ENCODE data around the gene PDZD2.

PDZD2 gene

DNA sequence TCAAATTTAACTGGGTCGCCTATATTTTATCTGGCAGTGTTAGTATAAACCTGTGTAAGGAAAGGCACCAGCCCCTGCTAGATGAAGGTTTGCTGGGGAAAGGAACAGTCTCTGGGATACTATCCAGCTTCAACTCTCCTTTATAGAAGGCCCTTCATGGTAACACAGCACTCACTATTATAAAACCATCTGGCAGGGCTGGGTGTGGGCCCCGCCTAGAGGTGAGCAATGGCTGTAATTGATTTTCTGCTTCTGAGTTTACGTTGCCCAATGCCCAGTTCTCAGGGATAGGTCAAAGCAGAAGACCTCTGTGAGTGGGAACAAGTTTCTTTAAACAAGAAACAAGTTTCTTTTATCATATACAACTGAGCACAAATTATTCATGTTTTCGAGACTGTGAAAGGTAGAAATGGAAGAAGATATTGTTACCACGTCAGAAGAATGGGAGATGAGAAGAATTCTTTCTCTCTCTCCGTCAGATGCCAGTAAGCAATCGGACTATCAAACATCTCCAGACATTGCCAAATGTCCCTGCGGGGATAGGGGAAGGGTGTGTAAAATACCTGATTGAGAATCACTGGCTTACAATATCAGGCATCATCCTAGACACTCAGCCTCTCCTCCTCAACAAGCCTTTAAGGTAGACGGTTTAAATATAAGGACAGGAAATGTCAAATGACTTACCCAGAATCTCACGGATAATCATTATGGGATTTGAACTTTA, 205.9 kb downstream of the PDZD2 start:
- H3K4me3 ChIP-seq (ENCODE audit: control insufficient read depth in 1 of 7, extremely low read depth in 1 of 7, insufficient read depth in 4 of 7, low read depth in 2 of 7, low read length in 6 of 7), result peak overlapping the region in 1 of 7 experiments; percentile 8
- POLR2A ChIA-PET, result interaction anchor here (1.2 kb wide), 1 partner anchor 9 kb away, joined by 4 read pairs; no protein-coding TSS in a partner anchor

DNA sequence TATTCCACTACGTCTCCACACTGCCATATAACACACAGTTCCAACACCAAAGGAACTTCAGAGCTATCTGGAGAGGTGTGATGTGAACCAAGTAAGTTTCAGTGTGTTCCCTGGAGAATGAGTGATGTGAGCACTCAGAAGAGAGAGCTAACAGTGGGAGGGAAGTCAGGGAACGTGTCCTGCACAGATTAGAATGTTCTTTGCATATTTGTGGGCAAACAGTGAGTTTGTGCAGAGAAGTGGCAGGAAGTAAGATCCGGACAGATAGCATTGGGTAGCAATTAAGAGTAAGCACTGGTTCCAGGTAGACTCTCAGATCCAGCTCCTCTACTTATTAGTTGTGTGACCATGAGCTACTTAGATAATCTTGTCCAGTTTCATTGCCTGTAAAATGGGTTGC, 206.4 kb downstream of the PDZD2 start:
- WGBS (ENCODE audit: insufficient coverage), result 14% methylated on average over 1 of the region's 3 CpGs
- H3K27me3 ChIP-seq (replicated peaks in 2 of 5; ENCODE audit: control insufficient read depth in 4 of 5, insufficient read depth in 5 of 5, low read length in 4 of 5), result no peaks in the 10 kb centered on the region
- ChIA-PET CTCF (interaction anchor here (0.6 to 2.9 kb wide), 5 partner anchors 8 to 645 kb away, joined by 3 to 11 read pairs (median 4); no protein-coding TSS in a partner anchor), POLR2A (interaction anchor here (0.6 to 1.2 kb wide), 2 partner anchors 9 to 28 kb away, joined by 3 to 4 read pairs; no protein-coding TSS in a partner anchor)
- H3K4me1 ChIP-seq (ENCODE audit: control extremely low read depth in 1 of 4, control insufficient read depth in 4 of 4, insufficient read depth in 4 of 4, low read length in 3 of 4), result peaks cover 4 to 47% (median 17%) of the 10 kb centered on the region in 4 experiments
- H3K36me3 ChIP-seq (ENCODE audit: control insufficient read depth in 4 of 4, insufficient read depth in 4 of 4, low read length in 3 of 4), result no peaks in the 10 kb centered on the region
- peak overlapping the region in 1 of 7 experiments; percentile 8 for H3K4me3 ChIP-seq (ENCODE audit: control insufficient read depth in 1 of 7, extremely low read depth in 1 of 7, insufficient read depth in 4 of 7, low read depth in 2 of 7, low read length in 6 of 7)
- H3K27ac ChIP-seq (ENCODE audit: insufficient read depth in 1 of 2, low read depth in 1 of 2, low read length in 2 of 2, poor library complexity in 1 of 2, severe bottlenecking in 2 of 2), result no peak overlapping the region
- peak; percentile 50 to 89 (median 64) for DNase-seq
- no peaks in the 10 kb centered on the region for H3K9me3 ChIP-seq (ENCODE audit: control extremely low read depth in 1 of 5, control insufficient read depth in 4 of 5, insufficient read depth in 2 of 5, low read depth in 1 of 5, low read length in 4 of 5)

More for the DNA sequence above, 205.9 kb downstream of the PDZD2 start:
- peak in 1 of 3 donors; percentile 16 for DNase-seq
- Histone ChIP-seq H3K27ac (ENCODE audit: insufficient read depth in 1 of 2, low read depth in 1 of 2, low read length in 2 of 2, poor library complexity in 1 of 2, severe bottlenecking in 2 of 2) (no peak overlapping the region), H3K36me3 (ENCODE audit: control insufficient read depth in 4 of 4, insufficient read depth in 4 of 4, low read length in 3 of 4) (no peaks in the 10 kb centered on the region), H3K9me3 (ENCODE audit: control extremely low read depth in 1 of 5, control insufficient read depth in 4 of 5, insufficient read depth in 2 of 5, low read depth in 1 of 5, low read length in 4 of 5) (peaks cover 0 to 2% (median 0%) of the 10 kb centered on the region in 5 experiments), H3K27me3 (replicated peaks in 2 of 5; ENCODE audit: control insufficient read depth in 4 of 5, insufficient read depth in 5 of 5, low read length in 4 of 5) (no peaks in the 10 kb centered on the region), H3K4me1 (ENCODE audit: control extremely low read depth in 1 of 4, control insufficient read depth in 4 of 4, insufficient read depth in 4 of 4, low read length in 3 of 4) (peaks cover 4 to 44% (median 16%) of the 10 kb centered on the region in 4 experiments)
- no CpG with 5 or more reads among the region's 10 CpGs for WGBS (ENCODE audit: insufficient coverage)
- CTCF ChIA-PET, result interaction anchor here (0.6 to 2.9 kb wide), 5 partner anchors 9 to 645 kb away, joined by 3 to 11 read pairs (median 6); no protein-coding TSS in a partner anchor

DNA sequence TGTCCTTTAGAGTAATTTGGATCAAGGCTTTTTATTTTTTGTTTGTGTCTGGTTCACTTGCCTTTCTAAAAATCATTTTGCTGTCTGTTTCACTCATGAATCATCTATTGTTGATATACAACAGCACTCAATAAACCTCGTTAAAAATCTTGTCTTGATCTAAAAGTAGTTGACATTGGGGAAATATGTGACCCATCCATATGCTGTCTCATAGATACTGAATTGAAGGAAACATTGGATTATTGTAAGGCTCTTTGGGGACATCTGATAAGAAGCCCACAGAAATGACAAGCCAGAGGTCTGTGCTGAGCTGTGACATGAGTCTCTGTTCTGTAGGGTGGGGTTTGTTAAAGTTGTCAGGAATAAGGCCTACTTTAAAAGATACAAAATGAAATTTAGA, 208.0 kb downstream of the PDZD2 start:
- CTCF ChIA-PET, result interaction anchor here (1.4 to 2.9 kb wide), 4 partner anchors 8 to 230 kb away, joined by 3 to 11 read pairs (median 6); no protein-coding TSS in a partner anchor

DNA sequence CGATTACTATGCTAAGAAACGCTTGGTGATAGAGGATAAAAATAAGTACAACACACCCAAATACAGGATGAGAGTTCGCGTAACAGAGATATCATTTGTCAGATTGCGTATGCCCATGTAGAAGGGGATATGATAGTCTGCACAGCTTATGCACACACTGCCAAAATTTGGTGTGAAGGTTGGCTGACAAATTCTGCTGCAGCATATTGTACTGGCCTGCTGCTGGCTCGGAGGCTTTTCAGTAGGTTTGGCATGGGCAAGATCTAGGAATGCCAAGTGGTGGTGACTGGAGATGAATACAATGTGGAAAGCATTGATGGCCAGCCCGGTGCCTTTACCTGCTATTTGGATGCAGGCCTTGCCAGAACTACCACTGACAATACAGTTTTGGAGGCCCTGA, 208.4 kb downstream of the PDZD2 start:
- Histone ChIP-seq H3K36me3 (ENCODE audit: control insufficient read depth in 4 of 4, insufficient read depth in 4 of 4, low read length in 3 of 4) (no peaks in the 10 kb centered on the region), H3K27me3 (replicated peaks in 2 of 5; ENCODE audit: control insufficient read depth in 4 of 5, insufficient read depth in 5 of 5, low read length in 4 of 5) (no peaks in the 10 kb centered on the region), H3K27ac (ENCODE audit: insufficient read depth in 1 of 2, low read depth in 1 of 2, low read length in 2 of 2, poor library complexity in 1 of 2, severe bottlenecking in 2 of 2) (no peak overlapping the region), H3K9me3 (ENCODE audit: control extremely low read depth in 1 of 5, control insufficient read depth in 4 of 5, insufficient read depth in 2 of 5, low read depth in 1 of 5, low read length in 4 of 5) (no peaks in the 10 kb centered on the region), H3K4me3 (ENCODE audit: control insufficient read depth in 1 of 7, extremely low read depth in 1 of 7, insufficient read depth in 4 of 7, low read depth in 2 of 7, low read length in 6 of 7) (no peak overlapping the region), H3K4me1 (ENCODE audit: control extremely low read depth in 1 of 4, control insufficient read depth in 4 of 4, insufficient read depth in 4 of 4, low read length in 3 of 4) (peaks cover 13 to 60% (median 27%) of the 10 kb centered on the region in 4 experiments)
- peak in 1 of 3 donors; percentile 21 for DNase-seq
- POLR2A ChIA-PET, result no interaction called here
- CTCF ChIA-PET, result interaction anchor here (1.4 to 2.9 kb wide), 3 partner anchors 20 to 229 kb away, joined by 3 to 11 read pairs (median 5); no protein-coding TSS in a partner anchor
- 100% methylated on average over 1 of the region's 7 CpGs for WGBS (ENCODE audit: insufficient coverage)

More for the DNA sequence above, 208.0 kb downstream of the PDZD2 start:
- DNase-seq, result peak in 1 of 3 donors; percentile 20
- Histone ChIP-seq H3K27me3 (replicated peaks in 2 of 5; ENCODE audit: control insufficient read depth in 4 of 5, insufficient read depth in 5 of 5, low read length in 4 of 5) (no peaks in the 10 kb centered on the region), H3K36me3 (ENCODE audit: control insufficient read depth in 4 of 4, insufficient read depth in 4 of 4, low read length in 3 of 4) (no peaks in the 10 kb centered on the region), H3K27ac (ENCODE audit: insufficient read depth in 1 of 2, low read depth in 1 of 2, low read length in 2 of 2, poor library complexity in 1 of 2, severe bottlenecking in 2 of 2) (no peak overlapping the region), H3K4me3 (ENCODE audit: control insufficient read depth in 1 of 7, extremely low read depth in 1 of 7, insufficient read depth in 4 of 7, low read depth in 2 of 7, low read length in 6 of 7) (no peak overlapping the region), H3K9me3 (ENCODE audit: control extremely low read depth in 1 of 5, control insufficient read depth in 4 of 5, insufficient read depth in 2 of 5, low read depth in 1 of 5, low read length in 4 of 5) (no peaks in the 10 kb centered on the region), H3K4me1 (ENCODE audit: control extremely low read depth in 1 of 4, control insufficient read depth in 4 of 4, insufficient read depth in 4 of 4, low read length in 3 of 4) (peaks cover 13 to 60% (median 27%) of the 10 kb centered on the region in 4 experiments)
- POLR2A ChIA-PET, result no interaction called here
- no CpG with 5 or more reads among the region's 1 CpG for WGBS (ENCODE audit: insufficient coverage)

DNA sequence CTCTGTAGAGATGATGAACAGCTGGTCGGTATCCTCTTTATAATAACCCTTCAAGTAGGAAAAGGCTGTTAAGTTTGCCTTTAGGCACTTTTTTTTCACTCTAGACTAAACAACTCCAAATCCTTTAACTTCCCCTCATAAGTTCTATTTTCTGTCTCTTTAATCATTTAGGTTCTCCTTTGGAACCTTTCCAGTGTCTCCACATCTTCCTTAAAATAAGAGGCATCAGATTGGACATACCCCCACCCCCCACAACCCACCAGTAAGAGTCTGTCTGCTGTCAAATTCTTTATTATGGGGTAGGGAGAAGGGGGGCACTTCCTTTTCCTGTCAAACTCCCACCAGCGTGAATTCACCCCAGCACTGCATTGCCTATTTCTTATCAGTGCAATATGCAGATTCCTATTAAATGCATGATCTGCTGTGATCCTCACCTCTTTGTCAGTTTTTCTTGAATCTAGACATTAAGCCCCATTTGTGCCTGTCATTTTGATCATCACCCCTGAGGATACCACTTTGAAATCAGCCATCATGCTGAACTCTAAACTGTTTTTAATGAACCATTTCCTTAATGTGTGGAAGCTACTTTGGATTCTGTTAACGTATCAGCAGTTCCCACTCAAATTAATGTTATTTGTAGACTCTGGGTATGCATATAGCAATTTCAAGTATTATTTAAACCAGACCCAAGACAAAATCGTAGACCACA, 212.2 kb downstream of the PDZD2 start:
- peak; percentile 26 to 80 (median 76) for DNase-seq
- ChIA-PET POLR2A (no interaction called here), CTCF (interaction anchor here (0.6 to 2.5 kb wide), 4 partner anchors 14 to 226 kb away, joined by 3 to 7 read pairs (median 3); partner anchors contain the start of gene PDZD2)
- no peaks in the 10 kb centered on the region for H3K9me3 ChIP-seq (ENCODE audit: control extremely low read depth in 1 of 5, control insufficient read depth in 4 of 5, insufficient read depth in 2 of 5, low read depth in 1 of 5, low read length in 4 of 5)
- peaks cover 0 to 10% (median 0%) of the 10 kb centered on the region in 5 experiments for H3K27me3 ChIP-seq (replicated peaks in 2 of 5; ENCODE audit: control insufficient read depth in 4 of 5, insufficient read depth in 5 of 5, low read length in 4 of 5)
- no peaks in the 10 kb centered on the region for H3K36me3 ChIP-seq (ENCODE audit: control insufficient read depth in 4 of 4, insufficient read depth in 4 of 4, low read length in 3 of 4)
- 0% methylated on average over 2 of the region's 4 CpGs for WGBS (ENCODE audit: insufficient coverage)
- peaks cover 14 to 67% (median 36%) of the 10 kb centered on the region in 4 experiments for H3K4me1 ChIP-seq (ENCODE audit: control extremely low read depth in 1 of 4, control insufficient read depth in 4 of 4, insufficient read depth in 4 of 4, low read length in 3 of 4)
- H3K4me3 ChIP-seq (ENCODE audit: control insufficient read depth in 1 of 7, extremely low read depth in 1 of 7, insufficient read depth in 4 of 7, low read depth in 2 of 7, low read length in 6 of 7), result peak overlapping the region in 2 of 7 experiments; percentile 13 to 45
- H3K27ac ChIP-seq (ENCODE audit: insufficient read depth in 1 of 2, low read depth in 1 of 2, low read length in 2 of 2, poor library complexity in 1 of 2, severe bottlenecking in 2 of 2), result no peak overlapping the region

DNA sequence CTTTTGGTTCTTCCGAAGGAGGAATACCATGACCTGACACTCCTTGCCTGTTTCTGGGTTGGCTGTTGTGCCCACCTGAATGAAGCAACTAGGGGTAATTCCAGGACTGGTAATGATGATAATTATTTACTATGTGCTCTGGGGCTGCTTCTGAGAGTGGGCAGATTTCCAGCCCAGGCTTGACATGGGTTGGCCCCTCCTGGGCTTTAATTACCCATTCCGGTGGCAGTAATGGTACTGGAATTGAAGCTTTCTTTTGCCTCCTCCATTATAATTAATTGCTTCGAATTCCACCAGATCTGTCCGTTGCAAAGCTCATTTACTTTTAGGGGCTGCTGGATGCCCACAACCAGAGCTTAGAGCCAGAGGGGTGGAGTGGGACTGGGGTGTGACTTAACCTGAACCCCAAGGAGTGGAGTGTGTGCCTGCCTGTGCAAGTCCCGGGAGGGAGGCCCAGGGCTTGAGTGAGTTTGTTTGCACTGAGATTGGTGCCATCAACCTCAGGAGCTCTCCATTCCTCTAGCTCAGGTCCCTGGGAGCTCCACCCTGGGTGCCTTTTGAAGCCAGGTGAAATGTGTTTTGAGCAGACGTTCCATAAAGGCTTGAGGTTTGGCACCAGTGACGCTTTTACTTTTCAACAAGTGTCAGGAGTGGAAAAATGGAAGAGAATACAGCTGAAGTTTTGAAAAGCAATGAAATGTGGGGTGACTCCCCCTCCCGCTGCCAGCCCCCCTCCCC, 214.6 kb downstream of the PDZD2 start:
- WGBS (ENCODE audit: insufficient coverage), result 36% methylated on average over 5 of the region's 8 CpGs
- Histone ChIP-seq H3K9me3 (ENCODE audit: control extremely low read depth in 1 of 5, control insufficient read depth in 4 of 5, insufficient read depth in 2 of 5, low read depth in 1 of 5, low read length in 4 of 5) (peaks cover 0 to 1% (median 0%) of the 10 kb centered on the region in 5 experiments), H3K36me3 (ENCODE audit: control insufficient read depth in 4 of 4, insufficient read depth in 4 of 4, low read length in 3 of 4) (no peaks in the 10 kb centered on the region), H3K27me3 (replicated peaks in 2 of 5; ENCODE audit: control insufficient read depth in 4 of 5, insufficient read depth in 5 of 5, low read length in 4 of 5) (peaks cover 0 to 13% (median 0%) of the 10 kb centered on the region in 5 experiments), H3K4me1 (ENCODE audit: control extremely low read depth in 1 of 4, control insufficient read depth in 4 of 4, insufficient read depth in 4 of 4, low read length in 3 of 4) (peaks cover 14 to 52% (median 34%) of the 10 kb centered on the region in 4 experiments), H3K4me3 (ENCODE audit: control insufficient read depth in 1 of 7, extremely low read depth in 1 of 7, insufficient read depth in 4 of 7, low read depth in 2 of 7, low read length in 6 of 7) (peak overlapping the region in 2 of 7 experiments; percentile 81 to 93), H3K27ac (ENCODE audit: insufficient read depth in 1 of 2, low read depth in 1 of 2, low read length in 2 of 2, poor library complexity in 1 of 2, severe bottlenecking in 2 of 2) (no peak overlapping the region)
- ChIA-PET POLR2A (interaction anchor here (1.2 to 1.8 kb wide), 2 partner anchors 8 to 44 kb away, joined by 3 to 4 read pairs; no protein-coding TSS in a partner anchor), CTCF (interaction anchor here (0.9 to 3.1 kb wide), 11 partner anchors 8 to 223 kb away, joined by 3 to 25 read pairs (median 4); no protein-coding TSS in a partner anchor)
- DNase-seq, result no peak
